GM10847 (cell line): ENCODE results near the gene OR5I1.

Experiments used
- POLR2A ChIP-seq: IDR thresholded peaks from 2 replicates; pipeline ENCODE4 v1.6.1; 2011; ENCODE audit not compliant: insufficient read length; ENCODE audit errors: extremely low read depth

OR5I1 gene

DNA sequence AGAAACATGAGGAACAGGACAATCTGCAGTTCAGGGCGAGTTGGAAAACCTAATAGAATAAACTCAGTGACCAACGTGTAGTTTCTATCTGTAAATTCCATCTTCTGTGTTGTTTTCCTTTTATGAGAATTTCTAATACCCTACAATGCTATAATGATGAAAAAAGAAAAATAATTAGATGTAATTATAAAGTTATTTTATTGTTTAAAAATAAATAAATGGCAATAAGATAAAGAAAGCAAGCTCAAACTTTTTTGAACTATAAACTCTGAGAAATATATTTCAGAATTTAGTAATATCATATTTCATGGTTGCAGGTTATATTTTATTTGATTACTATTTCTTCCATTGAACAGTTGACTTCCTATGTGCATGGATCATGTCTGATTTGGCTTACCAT lies at the start of gene OR5I1:
OR5I1 (minus strand) TSS at position 101 of the 400 bp plus-strand sequence; CDS start at position 101, 0 bp downstream.
- TF ChIP-seq POLR2A: no peak

DNA sequence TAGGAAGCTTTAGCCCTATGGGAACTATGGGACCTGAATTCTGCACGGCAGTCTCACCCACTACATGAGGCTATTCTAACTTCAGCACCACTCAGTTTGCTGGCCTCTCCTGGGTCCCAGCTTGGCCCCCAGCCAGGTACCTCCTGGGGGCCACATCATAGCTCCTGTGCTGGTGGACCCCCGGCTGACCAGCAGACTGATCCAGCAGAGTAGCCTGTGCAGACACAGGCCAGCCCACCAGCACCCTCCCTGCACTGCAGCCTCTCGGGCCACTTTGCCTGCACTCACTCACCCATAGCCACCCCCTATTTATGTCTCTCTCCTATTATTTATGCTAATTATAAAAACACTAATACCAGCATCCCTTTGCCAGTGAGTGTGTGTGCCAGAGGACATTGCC lies 34.7 kb upstream of the OR5I1 start:
- no peak for TF ChIP-seq POLR2A

GRCh38 chr11:55969845-55970244 lies 33.6 kb upstream of the OR5I1 start, which contains the start of gene OR10AG1:
OR10AG1 (minus strand) TSS chr11:55969945; CDS start chr11:55969907, 38 bp downstream.
- no peak for TF ChIP-seq POLR2A

- no peak for TF ChIP-seq POLR2A
These were observed 31.7 kb upstream of the OR5I1 start for GRCh38 chr11:55967914-55968313.

GRCh38 chr11:55966391-55966790 lies 30.2 kb upstream of the OR5I1 start:
- no peak for TF ChIP-seq POLR2A

GRCh38 chr11:55956521-55956920 lies 20.3 kb upstream of the OR5I1 start:
- TF ChIP-seq POLR2A: no peak

GRCh38 chr11:55949330-55949729 lies 13.1 kb upstream of the OR5I1 start:
- TF ChIP-seq POLR2A: no peak

DNA sequence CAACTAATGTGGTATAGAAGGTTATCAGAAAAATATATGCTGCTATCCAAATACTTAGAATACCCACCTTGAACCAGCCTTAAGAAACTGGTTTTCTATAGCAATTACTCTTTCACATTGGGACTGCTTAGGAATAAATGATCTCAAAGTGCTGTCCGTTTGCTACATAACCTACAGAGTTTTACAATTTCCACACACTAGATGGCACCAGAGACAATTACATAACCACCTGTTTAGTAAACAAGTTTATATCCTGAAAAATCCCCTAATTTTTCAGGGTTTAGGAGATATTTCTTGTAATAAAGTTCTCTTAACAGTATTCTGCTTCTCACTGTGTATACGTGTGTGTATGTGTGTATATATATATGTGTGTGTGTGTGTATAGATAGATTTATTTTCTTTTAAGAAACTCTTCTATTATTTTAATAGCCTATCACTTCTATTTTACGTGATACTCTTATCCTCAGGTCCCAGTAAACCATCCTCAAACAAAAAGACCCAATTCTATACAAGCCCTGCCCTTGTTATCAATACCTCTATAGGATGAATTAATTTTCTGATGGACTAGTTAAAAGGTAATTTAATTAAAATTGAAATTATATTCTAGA lies 6.7 kb upstream of the OR5I1 start:
- no peak for TF ChIP-seq POLR2A

DNA sequence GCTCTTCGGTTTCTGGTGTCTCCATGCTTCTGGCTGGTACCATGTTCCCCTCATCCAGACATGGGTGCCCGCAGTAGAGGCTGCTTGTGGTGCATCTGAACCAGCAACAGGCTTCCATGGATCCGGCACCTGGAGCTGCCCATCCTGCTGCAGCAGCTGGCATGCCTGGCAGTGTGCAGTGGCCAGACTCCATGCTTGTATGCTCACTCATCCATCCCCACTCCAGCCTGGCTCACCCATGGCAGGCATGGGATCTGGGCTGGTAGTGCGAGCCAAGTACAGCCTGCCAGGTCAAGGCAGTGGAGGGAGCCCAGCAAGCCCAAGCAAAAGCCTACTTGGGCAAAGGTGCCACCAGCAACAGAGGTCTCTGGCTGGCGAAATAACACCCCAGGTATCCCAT lies 15.7 kb downstream of the OR5I1 start:
- no peak for TF ChIP-seq POLR2A

DNA sequence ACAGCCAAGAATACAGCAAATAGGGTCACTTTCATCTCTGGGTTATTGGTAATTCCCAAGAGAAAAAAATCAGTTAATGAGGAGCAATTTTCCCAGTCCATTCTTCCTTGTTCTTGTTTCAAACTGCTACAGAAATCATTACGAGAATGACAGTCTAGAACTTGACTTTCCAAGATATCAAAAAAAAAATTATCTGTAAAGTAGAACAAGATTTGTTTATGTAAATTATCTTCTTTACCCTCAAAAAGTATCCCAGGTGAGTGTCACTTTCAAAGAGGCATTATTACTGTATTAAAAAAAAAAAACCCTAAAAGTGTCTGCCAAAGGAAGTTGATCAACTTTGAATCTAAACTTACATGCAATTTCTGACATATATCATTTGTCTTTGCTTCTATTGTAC lies 21.7 kb downstream of the OR5I1 start, which contains the start of gene OR5W2:
OR5W2 (minus strand) TSS at position 101 of the 400 bp plus-strand sequence; CDS start at position 101, 0 bp downstream.
- TF ChIP-seq POLR2A: no peak

DNA sequence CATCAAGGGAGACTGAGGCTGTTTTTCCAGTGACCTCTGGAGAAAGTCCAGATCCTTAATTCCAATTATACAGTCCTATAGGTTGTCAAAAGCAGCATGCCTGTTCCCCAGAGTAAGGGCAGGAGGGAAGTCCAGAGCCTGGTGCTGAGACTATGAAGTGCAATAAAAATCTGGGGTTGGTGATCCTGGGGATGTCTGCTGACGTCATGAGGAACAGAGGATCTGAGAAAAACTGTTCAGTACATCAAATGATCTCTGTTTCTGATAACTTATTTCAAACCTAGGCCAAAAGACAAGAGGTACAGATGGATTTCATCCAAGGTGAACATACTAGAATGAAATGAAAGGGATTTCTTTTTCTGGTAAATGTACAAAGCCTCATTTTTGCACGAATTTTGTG lies 33.9 kb downstream of the OR5I1 start:
- no peak for TF ChIP-seq POLR2A

- no peak for TF ChIP-seq POLR2A
These were observed 41.0 kb downstream of the OR5I1 start for GRCh38 chr11:55895216-55895615.
